HCT116 (cell line): ENCODE results near the gene SCN4A. TPM values are rescaled to one million over a fixed set of nuclear protein-coding genes. Genes with fewer than 3 reads are reported as not detected.

Source experiments
- ATAC-seq: fragments of 200-7000 bp; cut with Tn5 transposase; 2 replicates; pipeline ENCODE4 v1.9.1; 2020; ENCODE audit warnings: mild to moderate bottlenecking, moderate library complexity
- BruUV-seq: library from RNA; stranded (reverse); fragments of 400-500 nt; replicated peaks from 2 replicates; lab custom pipeline; 2021; lab: Mats Ljungman, UMichigan
- CTCF ChIA-PET: fragments of 300-600 bp; sonication (Branson Sonifier 250); formaldehyde crosslinking; loops from one replicate; lab custom pipeline; 2021; ENCODE audit warnings: antibody characterized with exemption; lab: Charles Lee
- POLR2A ChIA-PET: fragments of 300-600, 350-600 bp; sonication (Branson Sonifier 250); formaldehyde crosslinking; loops from one replicate; lab custom pipeline; 2021; ENCODE audit warnings: antibody characterized with exemption; lab: Charles Lee
- RAD21 ChIA-PET, 2 experiments: fragments of 300-600 bp; sonication (Branson Sonifier 250); formaldehyde crosslinking; loops; one replicate each; lab custom pipeline; 2023; ENCODE audit warnings: low total read pairs in 2 of 2; ENCODE audit not compliant: uncharacterized antibody in 2 of 2, unreplicated experiment in 2 of 2, low non-redundant PET in 1 of 2; lab: Charles Lee
- DNase-seq: peaks from one replicate; pipeline ENCODE4 v3.0.0-alpha.2; 2010; ENCODE audit warnings: low read depth, low spot score
- H2AFZ ChIP-seq: fragments of 200-600 bp; shearing (Covaris generic), sonication (generic); 2 replicates; pipeline ENCODE4 v1.6.1; 2017; ENCODE audit warnings: low read depth, mixed run types, mixed read lengths, antibody characterized with exemption, low read length; ENCODE audit not compliant: poor library complexity, severe bottlenecking
- H3K27ac ChIP-seq: 2 replicates; pipeline ENCODE4 v1.5.1; 2012; ENCODE audit warnings: low read depth, low read length
- H3K27me3 ChIP-seq: fragments of 200-600 bp; sonication (generic); 2 replicates; pipeline ENCODE4 v1.6.1; 2016; ENCODE audit warnings: mixed run types, low read length, mixed read lengths; ENCODE audit not compliant: insufficient read depth
- H3K36me3 ChIP-seq, 2 experiments: fragments of 200-500 bp in 1 of 2; fragments of 200-600 bp in 1 of 2; sonication (Bioruptor generic) in 1 of 2; sonication (generic) in 1 of 2; 2 replicates each; pipeline versions ENCODE4 v1.5.1 to v1.6.1; 2014 to 2016; ENCODE audit warnings: low read length in 2 of 2, inconsistent platforms in 1 of 2, mixed read lengths in 1 of 2, mixed run types in 1 of 2; ENCODE audit not compliant: insufficient read depth in 2 of 2, control insufficient read depth in 1 of 2
- H3K4me1 ChIP-seq, 2 experiments: fragments of 200-600 bp in 1 of 2; sonication (generic) in 1 of 2; 2 replicates each; pipeline versions ENCODE4 v1.5.1 to v1.6.1; 2012 to 2017; ENCODE audit warnings: low read length in 2 of 2, inconsistent platforms in 1 of 2, mild to moderate bottlenecking in 1 of 2, mixed read lengths in 1 of 2, mixed run types in 1 of 2, moderate library complexity in 1 of 2; ENCODE audit not compliant: insufficient read depth in 2 of 2, control insufficient read depth in 1 of 2
- H3K4me2 ChIP-seq: fragments of 200-600 bp; sonication (generic); 2 replicates; pipeline ENCODE4 v1.6.1; 2017; ENCODE audit warnings: mixed run types, low read length, mixed read lengths
- H3K4me3 ChIP-seq, 2 experiments: fragments of 200-600 bp in 1 of 2; sonication (generic) in 1 of 2; replicated peaks in 1 of 2; 2 replicates each; pipeline ENCODE4 v1.5.1; 2011 to 2016; ENCODE audit warnings: low read length in 2 of 2, control low read depth in 1 of 2, low read depth in 1 of 2, mild to moderate bottlenecking in 1 of 2, mixed read lengths in 1 of 2, mixed run types in 1 of 2
- H3K79me2 ChIP-seq: fragments of 200-600 bp; sonication (generic); 2 replicates; pipeline ENCODE4 v1.6.1; 2017; ENCODE audit warnings: mild to moderate bottlenecking, mixed run types, low read length, moderate library complexity, mixed read lengths; ENCODE audit not compliant: insufficient read depth
- H3K9ac ChIP-seq: fragments of 200-600 bp; sonication (generic); 2 replicates; pipeline ENCODE4 v1.6.1; 2016; ENCODE audit warnings: low read length, mixed read lengths
- H3K9me2 ChIP-seq: fragments of 200-600 bp; sonication (generic), shearing (Covaris generic); 2 replicates; pipeline ENCODE4 v1.6.1; 2017; ENCODE audit warnings: mixed run types, mild to moderate bottlenecking, moderate library complexity; ENCODE audit not compliant: insufficient read depth
- H3K9me3 ChIP-seq, 2 experiments: fragments of 200-500 bp in 1 of 2; fragments of 200-600 bp in 1 of 2; sonication (Bioruptor generic) in 1 of 2; sonication (generic) in 1 of 2; 2 replicates each; pipeline ENCODE4 v1.6.1; 2014 to 2017; ENCODE audit warnings: low read length in 2 of 2, mixed read lengths in 2 of 2, inconsistent platforms in 1 of 2, low read depth in 1 of 2, mild to moderate bottlenecking in 1 of 2, mixed run types in 1 of 2, moderate library complexity in 1 of 2; ENCODE audit not compliant: control insufficient read depth in 1 of 2, insufficient read depth in 1 of 2
- H4K20me1 ChIP-seq: fragments of 200-600 bp; sonication (generic), shearing (Covaris generic); 2 replicates; pipeline ENCODE4 v1.6.1; 2017; ENCODE audit warnings: mixed run types, mild to moderate bottlenecking, moderate library complexity; ENCODE audit not compliant: insufficient read depth
- CBX3 ChIP-seq: IDR thresholded peaks from 2 replicates; pipeline ENCODE4 v1.6.1; 2012; ENCODE audit warnings: low read depth
- EGR1 ChIP-seq: IDR thresholded peaks from 2 replicates; pipeline ENCODE4 v1.6.1; 2012; ENCODE audit warnings: low read depth
- ELF1 ChIP-seq: IDR thresholded peaks from 2 replicates; pipeline ENCODE4 v1.6.1; 2012; ENCODE audit warnings: low read depth, borderline replicate concordance
- EZH2phosphoT487 ChIP-seq: fragments of 200-600 bp; IDR thresholded peaks from 2 replicates; pipeline ENCODE4 v1.6.1; 2018; ENCODE audit warnings: antibody characterized with exemption, borderline replicate concordance
- POLR2AphosphoS5 ChIP-seq: IDR thresholded peaks from 2 replicates; pipeline ENCODE4 v1.6.1; 2011; ENCODE audit warnings: mild to moderate bottlenecking, low read depth, low read length, moderate library complexity
- RAD21 ChIP-seq: IDR thresholded peaks from 2 replicates; pipeline ENCODE4 v1.6.1; 2012; ENCODE audit warnings: low read depth, mild to moderate bottlenecking
- SIN3A ChIP-seq: IDR thresholded peaks from 2 replicates; pipeline ENCODE4 v1.6.1; 2012; ENCODE audit warnings: low read depth
- SRF ChIP-seq: IDR thresholded peaks from 2 replicates; pipeline ENCODE4 v1.6.1; 2012; ENCODE audit warnings: low read depth
- TCF7L2 ChIP-seq: IDR thresholded peaks from 2 replicates; pipeline ENCODE4 v1.7.0; 2011; ENCODE audit warnings: borderline replicate concordance, inconsistent platforms; ENCODE audit not compliant: insufficient read depth, insufficient read length; ENCODE audit errors: extremely low read depth
- YY1 ChIP-seq: IDR thresholded peaks from 2 replicates; pipeline ENCODE4 v1.6.1; 2011; ENCODE audit warnings: low read length, low read depth, moderate library complexity, mild to moderate bottlenecking; ENCODE audit not compliant: insufficient replicate concordance; ENCODE audit errors: extremely low read depth
- ZNF274 ChIP-seq: fragments of 200-500 bp; sonication (Bioruptor generic); IDR thresholded peaks from 2 replicates; pipeline ENCODE4 v1.6.1; 2014; ENCODE audit warnings: mild to moderate bottlenecking, low read depth, low read length, inconsistent platforms
- intact Hi-C: fragments of 100-400 bp; cut with micrococcal nuclease; formaldehyde crosslinking; loops from 2 replicates; pipeline ENCODE4 v1.10.0; 2022
- total RNA-seq: library from RNA; stranded (reverse); gene quantifications from one replicate; pipeline ENCODE4 v1.2.1, GENCODE V29; 2021; ENCODE audit not compliant: unreplicated experiment
- TF ChIP-seq, protein P1 (sequence below): IDR thresholded peaks from 2 replicates; pipeline ENCODE4 v1.6.1; 2012; ENCODE audit warnings: low read depth
- TF ChIP-seq, protein P2 (sequence below): IDR thresholded peaks from 2 replicates; pipeline ENCODE4 v1.6.1; 2012
- TF ChIP-seq, protein P3 (sequence below): IDR thresholded peaks from 2 replicates; pipeline ENCODE4 v1.6.1; 2012

The SCN4A gene
- total RNA-seq, 1 experiment from 2014 or later, result 2.7 TPM

DNA sequence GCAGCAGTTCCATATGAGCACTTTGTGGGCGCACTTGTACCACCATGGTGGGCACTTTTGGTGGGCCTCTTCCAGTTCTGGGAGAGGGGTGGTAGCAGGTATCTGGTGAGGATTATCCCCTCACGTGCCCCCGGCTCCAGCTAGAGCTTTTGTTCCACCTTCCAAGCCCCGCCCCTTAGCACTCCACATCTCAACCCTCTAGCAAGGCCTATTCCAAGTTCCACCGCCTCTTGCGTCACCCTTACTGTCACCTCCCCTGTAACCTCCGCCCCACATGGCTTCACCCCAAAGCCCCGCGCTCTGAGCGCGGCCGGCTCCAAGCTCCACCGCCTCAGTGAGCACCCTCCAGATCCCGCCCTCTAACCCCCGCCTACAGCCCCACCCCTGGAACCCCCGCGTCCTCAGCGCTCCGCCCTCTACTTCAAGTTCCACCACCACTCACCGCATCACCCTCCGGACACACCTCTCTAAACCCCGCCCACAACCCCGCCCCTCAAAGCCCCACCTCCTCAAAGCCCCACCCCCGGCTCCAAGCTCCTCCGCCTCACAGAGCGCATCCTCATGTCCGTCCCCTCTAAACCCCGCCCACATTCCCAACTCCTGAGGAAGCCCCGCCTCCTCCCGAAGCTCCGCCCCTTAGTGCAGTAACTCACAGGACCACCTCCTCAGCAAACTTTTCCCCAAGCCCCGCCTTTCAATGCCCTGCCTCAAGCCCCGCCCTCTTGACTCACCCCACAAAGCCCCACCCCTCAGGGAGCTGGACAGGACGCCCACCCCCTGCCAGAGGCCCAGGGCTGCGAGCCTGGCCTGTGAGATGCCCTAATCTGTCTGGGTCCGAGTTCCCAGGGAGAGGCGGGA, 11.1 kb downstream of the SCN4A start:
- Histone ChIP-seq H3K4me1 (peaks cover 4 to 16% of the 10 kb centered on the region in 2 experiments; a peak in 3 of 4 replicates), H4K20me1 (no peaks in the 10 kb centered on the region), H3K27me3 (no peaks in the 10 kb centered on the region), H3K9ac (no peak overlapping the region), H3K9me2 (no peaks in the 10 kb centered on the region), H3K36me3 (no peaks in the 10 kb centered on the region), H3K4me2 (peak overlapping the region; percentile 59), H3K27ac (no peak overlapping the region; the same call in 1 of the 2 replicates), H3K4me3 (peak overlapping the region; percentile 14 to 20), H3K79me2 (no peaks in the 10 kb centered on the region), H2AFZ (no peak overlapping the region), H3K9me3 (no peaks in the 10 kb centered on the region)
- ATAC-seq (peak; percentile 92), DNase-seq (peak; percentile 92)
- CTCF ChIA-PET, result interaction anchor here (0.7 to 2.2 kb wide), 11 partner anchors 9 to 64 kb away, joined by 3 to 17 read pairs (median 5); no protein-coding TSS in a partner anchor
- intact Hi-C loops, result no loop called here
- RAD21 ChIA-PET, result interaction anchor here in 1 of 2 experiments (0.6 kb wide), 2 partner anchors 14 to 340 kb away, joined by 5 to 6 read pairs; partner anchors contain the start of gene MAP3K3
- no peak for TF ChIP-seq ELF1
- TF ChIP-seq, protein P1, sequence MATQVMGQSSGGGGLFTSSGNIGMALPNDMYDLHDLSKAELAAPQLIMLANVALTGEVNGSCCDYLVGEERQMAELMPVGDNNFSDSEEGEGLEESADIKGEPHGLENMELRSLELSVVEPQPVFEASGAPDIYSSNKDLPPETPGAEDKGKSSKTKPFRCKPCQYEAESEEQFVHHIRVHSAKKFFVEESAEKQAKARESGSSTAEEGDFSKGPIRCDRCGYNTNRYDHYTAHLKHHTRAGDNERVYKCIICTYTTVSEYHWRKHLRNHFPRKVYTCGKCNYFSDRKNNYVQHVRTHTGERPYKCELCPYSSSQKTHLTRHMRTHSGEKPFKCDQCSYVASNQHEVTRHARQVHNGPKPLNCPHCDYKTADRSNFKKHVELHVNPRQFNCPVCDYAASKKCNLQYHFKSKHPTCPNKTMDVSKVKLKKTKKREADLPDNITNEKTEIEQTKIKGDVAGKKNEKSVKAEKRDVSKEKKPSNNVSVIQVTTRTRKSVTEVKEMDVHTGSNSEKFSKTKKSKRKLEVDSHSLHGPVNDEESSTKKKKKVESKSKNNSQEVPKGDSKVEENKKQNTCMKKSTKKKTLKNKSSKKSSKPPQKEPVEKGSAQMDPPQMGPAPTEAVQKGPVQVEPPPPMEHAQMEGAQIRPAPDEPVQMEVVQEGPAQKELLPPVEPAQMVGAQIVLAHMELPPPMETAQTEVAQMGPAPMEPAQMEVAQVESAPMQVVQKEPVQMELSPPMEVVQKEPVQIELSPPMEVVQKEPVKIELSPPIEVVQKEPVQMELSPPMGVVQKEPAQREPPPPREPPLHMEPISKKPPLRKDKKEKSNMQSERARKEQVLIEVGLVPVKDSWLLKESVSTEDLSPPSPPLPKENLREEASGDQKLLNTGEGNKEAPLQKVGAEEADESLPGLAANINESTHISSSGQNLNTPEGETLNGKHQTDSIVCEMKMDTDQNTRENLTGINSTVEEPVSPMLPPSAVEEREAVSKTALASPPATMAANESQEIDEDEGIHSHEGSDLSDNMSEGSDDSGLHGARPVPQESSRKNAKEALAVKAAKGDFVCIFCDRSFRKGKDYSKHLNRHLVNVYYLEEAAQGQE, result no peak
- no peak for TF ChIP-seq TCF7L2
- TF ChIP-seq RAD21, result no peak
- TF ChIP-seq YY1, result no peak
- no peak for TF ChIP-seq SIN3A
- TF ChIP-seq POLR2AphosphoS5, result no peak
- no peak for TF ChIP-seq EZH2phosphoT487
- TF ChIP-seq, protein P2, sequence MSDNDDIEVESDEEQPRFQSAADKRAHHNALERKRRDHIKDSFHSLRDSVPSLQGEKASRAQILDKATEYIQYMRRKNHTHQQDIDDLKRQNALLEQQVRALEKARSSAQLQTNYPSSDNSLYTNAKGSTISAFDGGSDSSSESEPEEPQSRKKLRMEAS, result no peak
- TF ChIP-seq CBX3, result no peak
- TF ChIP-seq, protein P3, sequence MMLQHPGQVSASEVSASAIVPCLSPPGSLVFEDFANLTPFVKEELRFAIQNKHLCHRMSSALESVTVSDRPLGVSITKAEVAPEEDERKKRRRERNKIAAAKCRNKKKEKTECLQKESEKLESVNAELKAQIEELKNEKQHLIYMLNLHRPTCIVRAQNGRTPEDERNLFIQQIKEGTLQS, result no peak
- no peak for TF ChIP-seq EGR1
- no peak for TF ChIP-seq SRF
- TF ChIP-seq ZNF274, result no peak
- POLR2A ChIA-PET, result interaction anchor here (0.7 to 1.2 kb wide), 4 partner anchors 13 to 184 kb away, joined by 3 to 4 read pairs (median 4); no protein-coding TSS in a partner anchor
- no TSS peak for BruUV-seq
